Neural cell (in vitro differentiated cells): ENCODE data around the gene HDGFL2.

Source experiments
- POLR2AphosphoS5 ChIP-seq: IDR thresholded peaks from 2 replicates; pipeline ENCODE4 v1.6.1; 2012
- TF ChIP-seq, protein P1 (sequence below): fragments of 450-650 bp; IDR thresholded peaks from 2 replicates; pipeline ENCODE4 v1.5.1; 2014; ENCODE audit warnings: antibody characterized with exemption, mild to moderate bottlenecking, moderate library complexity; ENCODE audit not compliant: poor library complexity, severe bottlenecking
- TF ChIP-seq, protein P2 (sequence below): IDR thresholded peaks from 2 replicates; pipeline ENCODE4 v1.6.1; 2012; ENCODE audit warnings: borderline replicate concordance

DNA sequence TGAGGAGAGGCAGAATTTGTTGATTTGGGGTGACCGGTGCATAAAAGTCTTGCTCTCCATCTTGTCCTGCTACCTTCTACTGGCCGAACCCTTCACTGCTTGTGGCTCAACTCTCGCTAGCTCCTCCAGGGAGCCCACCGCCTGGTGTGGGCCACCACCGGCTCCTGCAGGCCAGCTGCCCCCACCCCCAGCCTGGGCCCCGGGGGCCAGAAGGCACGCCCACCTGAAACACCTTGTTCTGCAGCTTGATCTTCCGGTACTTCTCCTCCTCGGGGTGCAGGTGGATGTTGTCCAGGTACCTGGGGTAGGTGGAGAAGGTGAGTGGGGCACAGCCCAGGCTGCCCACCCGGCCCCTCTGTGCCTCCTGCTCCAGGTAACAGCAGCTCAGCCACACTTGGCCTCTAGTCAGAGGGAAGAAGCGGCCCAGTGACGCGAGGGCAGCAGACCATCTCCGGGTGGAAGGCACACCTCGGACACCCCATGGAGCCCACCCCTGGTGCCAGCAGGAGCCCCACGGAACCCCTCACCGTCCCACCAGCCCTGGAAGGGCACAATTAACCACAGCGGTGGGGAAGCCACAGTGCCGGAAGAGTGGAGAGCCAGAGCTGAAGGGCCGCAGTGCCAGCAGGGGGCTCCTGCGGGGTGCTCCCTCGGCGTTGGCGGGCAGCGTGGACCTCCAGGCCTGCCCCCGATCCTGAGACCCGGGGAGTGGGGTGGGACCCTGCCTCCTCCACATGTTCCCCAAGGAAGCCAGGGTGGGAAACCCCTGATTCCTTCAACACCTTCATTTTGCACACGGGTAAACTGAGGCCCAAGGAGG, 24.6 kb upstream of the HDGFL2 start:
- TF ChIP-seq, protein P1, sequence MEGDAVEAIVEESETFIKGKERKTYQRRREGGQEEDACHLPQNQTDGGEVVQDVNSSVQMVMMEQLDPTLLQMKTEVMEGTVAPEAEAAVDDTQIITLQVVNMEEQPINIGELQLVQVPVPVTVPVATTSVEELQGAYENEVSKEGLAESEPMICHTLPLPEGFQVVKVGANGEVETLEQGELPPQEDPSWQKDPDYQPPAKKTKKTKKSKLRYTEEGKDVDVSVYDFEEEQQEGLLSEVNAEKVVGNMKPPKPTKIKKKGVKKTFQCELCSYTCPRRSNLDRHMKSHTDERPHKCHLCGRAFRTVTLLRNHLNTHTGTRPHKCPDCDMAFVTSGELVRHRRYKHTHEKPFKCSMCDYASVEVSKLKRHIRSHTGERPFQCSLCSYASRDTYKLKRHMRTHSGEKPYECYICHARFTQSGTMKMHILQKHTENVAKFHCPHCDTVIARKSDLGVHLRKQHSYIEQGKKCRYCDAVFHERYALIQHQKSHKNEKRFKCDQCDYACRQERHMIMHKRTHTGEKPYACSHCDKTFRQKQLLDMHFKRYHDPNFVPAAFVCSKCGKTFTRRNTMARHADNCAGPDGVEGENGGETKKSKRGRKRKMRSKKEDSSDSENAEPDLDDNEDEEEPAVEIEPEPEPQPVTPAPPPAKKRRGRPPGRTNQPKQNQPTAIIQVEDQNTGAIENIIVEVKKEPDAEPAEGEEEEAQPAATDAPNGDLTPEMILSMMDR: no peak
- TF ChIP-seq POLR2AphosphoS5: no peak
- TF ChIP-seq, protein P2, sequence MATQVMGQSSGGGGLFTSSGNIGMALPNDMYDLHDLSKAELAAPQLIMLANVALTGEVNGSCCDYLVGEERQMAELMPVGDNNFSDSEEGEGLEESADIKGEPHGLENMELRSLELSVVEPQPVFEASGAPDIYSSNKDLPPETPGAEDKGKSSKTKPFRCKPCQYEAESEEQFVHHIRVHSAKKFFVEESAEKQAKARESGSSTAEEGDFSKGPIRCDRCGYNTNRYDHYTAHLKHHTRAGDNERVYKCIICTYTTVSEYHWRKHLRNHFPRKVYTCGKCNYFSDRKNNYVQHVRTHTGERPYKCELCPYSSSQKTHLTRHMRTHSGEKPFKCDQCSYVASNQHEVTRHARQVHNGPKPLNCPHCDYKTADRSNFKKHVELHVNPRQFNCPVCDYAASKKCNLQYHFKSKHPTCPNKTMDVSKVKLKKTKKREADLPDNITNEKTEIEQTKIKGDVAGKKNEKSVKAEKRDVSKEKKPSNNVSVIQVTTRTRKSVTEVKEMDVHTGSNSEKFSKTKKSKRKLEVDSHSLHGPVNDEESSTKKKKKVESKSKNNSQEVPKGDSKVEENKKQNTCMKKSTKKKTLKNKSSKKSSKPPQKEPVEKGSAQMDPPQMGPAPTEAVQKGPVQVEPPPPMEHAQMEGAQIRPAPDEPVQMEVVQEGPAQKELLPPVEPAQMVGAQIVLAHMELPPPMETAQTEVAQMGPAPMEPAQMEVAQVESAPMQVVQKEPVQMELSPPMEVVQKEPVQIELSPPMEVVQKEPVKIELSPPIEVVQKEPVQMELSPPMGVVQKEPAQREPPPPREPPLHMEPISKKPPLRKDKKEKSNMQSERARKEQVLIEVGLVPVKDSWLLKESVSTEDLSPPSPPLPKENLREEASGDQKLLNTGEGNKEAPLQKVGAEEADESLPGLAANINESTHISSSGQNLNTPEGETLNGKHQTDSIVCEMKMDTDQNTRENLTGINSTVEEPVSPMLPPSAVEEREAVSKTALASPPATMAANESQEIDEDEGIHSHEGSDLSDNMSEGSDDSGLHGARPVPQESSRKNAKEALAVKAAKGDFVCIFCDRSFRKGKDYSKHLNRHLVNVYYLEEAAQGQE: no peak
